ENCODE measurements around the gene TXNDC16.

TXNDC16 gene

DNA sequence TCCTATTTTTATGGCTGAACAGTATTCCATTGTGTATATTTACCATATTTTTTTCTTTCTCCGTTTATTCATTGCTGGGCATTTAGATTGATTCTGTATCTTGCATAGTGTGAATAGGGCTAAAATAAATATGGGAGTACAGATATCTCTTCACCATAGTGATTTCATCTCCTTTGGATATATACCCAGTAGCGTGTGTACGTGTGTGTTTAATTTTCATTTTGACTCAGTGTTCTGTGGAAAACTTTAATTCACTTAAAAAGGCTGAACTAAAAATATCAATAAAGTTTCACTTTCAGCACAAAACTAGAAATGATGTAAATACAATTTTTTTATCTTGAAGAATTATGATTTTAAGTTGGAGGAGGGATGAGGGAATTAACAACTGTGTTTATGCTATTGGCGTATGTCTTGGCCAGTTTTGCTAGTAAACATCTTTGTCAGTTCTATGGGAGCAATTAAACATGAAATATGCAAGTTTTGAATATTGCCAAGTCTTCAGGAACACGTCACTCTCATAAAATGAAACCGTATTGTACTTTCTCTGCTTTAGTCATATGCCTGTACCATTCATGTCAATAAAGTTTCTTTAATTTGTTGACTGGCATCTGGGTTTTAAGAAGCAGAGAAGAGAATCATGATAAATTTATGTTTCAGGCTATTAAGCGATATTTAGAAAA, 138.4 kb downstream of the TXNDC16 start:
- no peak overlapping the region; the same call in 1 of the 2 replicates for H3K4me3 ChIP-seq (ENCODE audit: low read depth, low read length)
- POLR2A ChIA-PET, result no interaction called here
- CTCF ChIA-PET, result no interaction called here

DNA sequence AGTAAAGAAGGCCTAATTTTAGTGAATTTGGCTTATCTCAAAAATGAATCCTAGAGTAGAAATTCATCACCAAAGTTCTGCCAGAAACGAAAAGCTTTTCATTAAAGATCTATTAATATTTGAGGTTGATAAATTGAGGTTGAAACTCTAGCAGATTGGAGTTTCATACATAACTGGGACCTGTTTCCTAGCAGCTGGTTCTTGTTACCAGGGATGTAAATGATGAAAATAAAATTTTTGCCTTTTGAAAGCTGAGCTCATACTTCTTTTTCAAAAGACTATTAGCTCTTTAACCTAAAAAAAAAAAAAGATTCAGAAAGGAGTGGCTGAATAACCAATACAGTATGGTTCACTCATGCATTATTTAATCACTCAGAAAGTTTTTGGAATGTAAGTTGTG, 139.9 kb downstream of the TXNDC16 start:
- POLR2A ChIA-PET, result no interaction called here
- no peak for DNase-seq (ENCODE audit: low read depth, low spot score)
- CTCF ChIA-PET, result interaction anchor here (1.1 to 1.6 kb wide), 2 partner anchors 17 to 114 kb away, joined by 3 read pairs; no protein-coding TSS in a partner anchor
- TF ChIP-seq, protein P1, sequence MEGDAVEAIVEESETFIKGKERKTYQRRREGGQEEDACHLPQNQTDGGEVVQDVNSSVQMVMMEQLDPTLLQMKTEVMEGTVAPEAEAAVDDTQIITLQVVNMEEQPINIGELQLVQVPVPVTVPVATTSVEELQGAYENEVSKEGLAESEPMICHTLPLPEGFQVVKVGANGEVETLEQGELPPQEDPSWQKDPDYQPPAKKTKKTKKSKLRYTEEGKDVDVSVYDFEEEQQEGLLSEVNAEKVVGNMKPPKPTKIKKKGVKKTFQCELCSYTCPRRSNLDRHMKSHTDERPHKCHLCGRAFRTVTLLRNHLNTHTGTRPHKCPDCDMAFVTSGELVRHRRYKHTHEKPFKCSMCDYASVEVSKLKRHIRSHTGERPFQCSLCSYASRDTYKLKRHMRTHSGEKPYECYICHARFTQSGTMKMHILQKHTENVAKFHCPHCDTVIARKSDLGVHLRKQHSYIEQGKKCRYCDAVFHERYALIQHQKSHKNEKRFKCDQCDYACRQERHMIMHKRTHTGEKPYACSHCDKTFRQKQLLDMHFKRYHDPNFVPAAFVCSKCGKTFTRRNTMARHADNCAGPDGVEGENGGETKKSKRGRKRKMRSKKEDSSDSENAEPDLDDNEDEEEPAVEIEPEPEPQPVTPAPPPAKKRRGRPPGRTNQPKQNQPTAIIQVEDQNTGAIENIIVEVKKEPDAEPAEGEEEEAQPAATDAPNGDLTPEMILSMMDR (IDR thresholded peaks at IDR 0.05; ENCODE audit: insufficient read depth, low read length, missing control alignments), result no peak
- no peak overlapping the region for H3K4me3 ChIP-seq (ENCODE audit: low read depth, low read length)

More for the DNA sequence above, 138.4 kb downstream of the TXNDC16 start:
- DNase-seq (ENCODE audit: low read depth, low spot score), result no peak
- TF ChIP-seq, protein P1 (IDR thresholded peaks at IDR 0.05; ENCODE audit: insufficient read depth, low read length, missing control alignments), result no peak

DNA sequence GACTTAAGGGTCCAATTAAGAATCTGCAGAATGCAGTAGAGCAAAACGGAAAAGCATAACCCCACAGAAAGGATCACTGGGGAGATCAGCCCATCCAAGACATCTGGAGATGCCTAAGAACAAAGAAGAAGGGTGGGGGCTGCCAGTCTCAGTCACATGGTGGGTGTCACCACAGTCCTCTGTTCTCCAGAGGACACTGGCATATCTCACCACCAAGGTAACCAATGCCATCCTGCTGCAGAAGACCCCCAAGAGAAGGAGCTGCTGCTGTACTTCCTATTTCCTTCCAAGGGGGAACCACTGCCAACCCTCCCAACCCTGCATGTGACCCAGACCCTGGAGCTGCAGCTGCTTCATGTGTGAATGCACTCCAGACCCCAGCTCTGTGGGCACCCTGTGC, 147.0 kb downstream of the TXNDC16 start:
- DNase-seq (ENCODE audit: low read depth, low spot score), result no peak
- TF ChIP-seq, protein P1 (IDR thresholded peaks at IDR 0.05; ENCODE audit: insufficient read depth, low read length, missing control alignments), result no peak
- ChIA-PET POLR2A (no interaction called here), CTCF (interaction anchor here (1.7 kb wide), 1 partner anchor 105 kb away, joined by 5 read pairs; no protein-coding TSS in a partner anchor)
- H3K4me3 ChIP-seq (ENCODE audit: low read depth, low read length), result no peak overlapping the region

DNA sequence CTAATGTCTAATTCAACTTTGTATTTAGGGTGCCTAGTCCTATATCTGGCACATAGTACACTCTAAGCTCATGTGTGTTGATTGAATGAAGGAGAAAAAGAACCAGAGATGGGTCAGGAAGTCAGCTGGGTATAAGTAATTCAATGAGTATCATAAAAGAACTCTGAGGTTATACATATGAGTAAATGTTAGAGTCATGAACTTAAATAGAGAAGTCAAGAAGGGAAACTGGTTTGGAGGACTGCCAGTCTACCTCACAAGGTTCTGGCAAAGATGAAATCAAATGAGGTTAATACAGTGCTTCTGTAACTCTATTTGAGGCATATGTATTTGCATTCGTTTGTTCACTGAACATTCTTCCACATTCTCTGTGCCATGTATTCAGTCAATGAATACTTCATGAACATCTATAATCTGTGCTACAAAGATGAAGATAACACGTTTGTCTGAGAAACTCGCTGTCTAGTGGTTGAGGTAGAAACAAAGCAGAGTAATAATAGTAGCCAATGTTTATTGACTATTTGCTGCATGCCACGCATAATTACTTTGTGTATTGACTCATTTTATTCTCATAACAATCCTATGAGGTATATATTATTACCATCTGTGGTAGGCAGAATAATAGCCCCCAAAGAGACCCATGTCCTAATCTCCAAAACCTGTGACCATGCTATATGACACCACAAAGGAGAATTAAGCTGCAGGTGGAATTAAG, 149.3 kb downstream of the TXNDC16 start:
- ChIA-PET POLR2A (no interaction called here), CTCF (no interaction called here)
- TF ChIP-seq, protein P1 (IDR thresholded peaks at IDR 0.05; ENCODE audit: insufficient read depth, low read length, missing control alignments), result no peak
- no peak for DNase-seq (ENCODE audit: low read depth, low spot score)
- H3K4me3 ChIP-seq (ENCODE audit: low read depth, low read length), result no peak overlapping the region

DNA sequence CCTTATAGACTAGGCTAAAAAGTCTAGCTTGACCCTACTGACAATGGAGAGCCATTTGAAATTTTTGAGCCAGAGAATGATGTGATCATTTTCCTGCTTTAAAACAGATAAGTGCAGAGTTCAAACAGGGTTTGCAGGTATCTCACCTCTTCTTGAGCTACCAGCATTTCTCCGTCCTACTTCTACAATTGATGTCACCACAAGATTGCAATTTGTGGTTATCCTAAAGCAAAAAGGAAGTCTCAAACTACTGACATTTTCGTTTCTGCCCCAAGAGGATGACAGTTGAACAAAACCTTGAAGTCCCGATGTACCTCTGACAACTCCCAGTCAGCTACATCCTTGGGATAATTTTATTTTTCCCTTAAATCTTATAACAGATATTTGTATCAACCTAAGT, 151.5 kb downstream of the TXNDC16 start:
- CTCF ChIA-PET, result interaction anchor here (1.0 to 2.4 kb wide), 3 partner anchors 10 to 101 kb away, joined by 3 to 8 read pairs (median 5); no protein-coding TSS in a partner anchor
- H3K4me3 ChIP-seq (ENCODE audit: low read depth, low read length), result no peak overlapping the region
- DNase-seq (ENCODE audit: low read depth, low spot score), result no peak
- TF ChIP-seq, protein P1 (IDR thresholded peaks at IDR 0.05; ENCODE audit: insufficient read depth, low read length, missing control alignments), result no peak
- POLR2A ChIA-PET, result no interaction called here

DNA sequence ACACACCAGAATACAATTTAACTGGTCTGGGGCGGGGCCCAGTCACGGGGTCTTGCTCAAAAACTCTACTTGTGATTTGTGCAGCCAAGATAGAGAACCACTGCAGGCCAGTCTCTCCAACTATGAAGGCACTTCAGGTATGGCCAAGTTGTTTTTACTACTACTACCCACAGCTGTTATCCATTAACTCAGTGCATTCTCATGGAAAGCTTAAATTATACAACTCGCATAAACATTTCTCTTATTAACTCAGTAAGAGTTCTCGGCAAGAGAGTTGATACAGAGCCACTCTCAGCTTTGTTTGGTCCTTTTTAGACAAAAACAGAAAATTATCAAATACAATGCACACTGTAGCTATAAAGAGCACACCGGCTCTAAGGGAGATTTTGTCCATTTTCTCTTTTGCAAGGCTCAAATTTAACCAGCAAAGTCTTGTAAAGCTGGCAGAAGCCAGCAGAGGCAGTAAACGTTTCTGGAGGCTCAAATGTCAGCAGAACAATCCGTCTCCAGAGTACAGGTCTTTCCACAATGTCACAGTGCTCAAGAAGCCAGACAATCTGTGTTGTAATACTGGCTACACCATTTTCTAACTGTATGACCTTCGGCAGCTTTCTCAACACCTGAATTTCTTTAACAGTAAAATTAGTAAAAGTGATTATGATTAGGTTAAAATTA, 152.2 kb downstream of the TXNDC16 start:
- POLR2A ChIA-PET, result interaction anchor here (0.6 kb wide), 1 partner anchor 64 kb away, joined by 3 read pairs; no protein-coding TSS in a partner anchor
- CTCF ChIA-PET, result interaction anchor here (1.1 to 2.4 kb wide), 3 partner anchors 11 to 100 kb away, joined by 3 to 8 read pairs (median 5); no protein-coding TSS in a partner anchor

More for the DNA sequence above, 152.2 kb downstream of the TXNDC16 start:
- DNase-seq (ENCODE audit: low read depth, low spot score), result peak; percentile 31
- no peak overlapping the region for H3K4me3 ChIP-seq (ENCODE audit: low read depth, low read length)
- TF ChIP-seq, protein P1 (IDR thresholded peaks at IDR 0.05; ENCODE audit: insufficient read depth, low read length, missing control alignments), result peak; percentile 9
